NK-92 (cell line): Measurements from ENCODE around the gene ADGRB2.

Source experiments
- DNase-seq: peaks from one replicate; lab custom pipeline; 2025; ENCODE audit not compliant: unreplicated experiment; lab: John Stamatoyannopoulos, UW

ADGRB2 gene, protein sequence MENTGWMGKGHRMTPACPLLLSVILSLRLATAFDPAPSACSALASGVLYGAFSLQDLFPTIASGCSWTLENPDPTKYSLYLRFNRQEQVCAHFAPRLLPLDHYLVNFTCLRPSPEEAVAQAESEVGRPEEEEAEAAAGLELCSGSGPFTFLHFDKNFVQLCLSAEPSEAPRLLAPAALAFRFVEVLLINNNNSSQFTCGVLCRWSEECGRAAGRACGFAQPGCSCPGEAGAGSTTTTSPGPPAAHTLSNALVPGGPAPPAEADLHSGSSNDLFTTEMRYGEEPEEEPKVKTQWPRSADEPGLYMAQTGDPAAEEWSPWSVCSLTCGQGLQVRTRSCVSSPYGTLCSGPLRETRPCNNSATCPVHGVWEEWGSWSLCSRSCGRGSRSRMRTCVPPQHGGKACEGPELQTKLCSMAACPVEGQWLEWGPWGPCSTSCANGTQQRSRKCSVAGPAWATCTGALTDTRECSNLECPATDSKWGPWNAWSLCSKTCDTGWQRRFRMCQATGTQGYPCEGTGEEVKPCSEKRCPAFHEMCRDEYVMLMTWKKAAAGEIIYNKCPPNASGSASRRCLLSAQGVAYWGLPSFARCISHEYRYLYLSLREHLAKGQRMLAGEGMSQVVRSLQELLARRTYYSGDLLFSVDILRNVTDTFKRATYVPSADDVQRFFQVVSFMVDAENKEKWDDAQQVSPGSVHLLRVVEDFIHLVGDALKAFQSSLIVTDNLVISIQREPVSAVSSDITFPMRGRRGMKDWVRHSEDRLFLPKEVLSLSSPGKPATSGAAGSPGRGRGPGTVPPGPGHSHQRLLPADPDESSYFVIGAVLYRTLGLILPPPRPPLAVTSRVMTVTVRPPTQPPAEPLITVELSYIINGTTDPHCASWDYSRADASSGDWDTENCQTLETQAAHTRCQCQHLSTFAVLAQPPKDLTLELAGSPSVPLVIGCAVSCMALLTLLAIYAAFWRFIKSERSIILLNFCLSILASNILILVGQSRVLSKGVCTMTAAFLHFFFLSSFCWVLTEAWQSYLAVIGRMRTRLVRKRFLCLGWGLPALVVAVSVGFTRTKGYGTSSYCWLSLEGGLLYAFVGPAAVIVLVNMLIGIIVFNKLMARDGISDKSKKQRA (N-terminal part only)

DNA sequence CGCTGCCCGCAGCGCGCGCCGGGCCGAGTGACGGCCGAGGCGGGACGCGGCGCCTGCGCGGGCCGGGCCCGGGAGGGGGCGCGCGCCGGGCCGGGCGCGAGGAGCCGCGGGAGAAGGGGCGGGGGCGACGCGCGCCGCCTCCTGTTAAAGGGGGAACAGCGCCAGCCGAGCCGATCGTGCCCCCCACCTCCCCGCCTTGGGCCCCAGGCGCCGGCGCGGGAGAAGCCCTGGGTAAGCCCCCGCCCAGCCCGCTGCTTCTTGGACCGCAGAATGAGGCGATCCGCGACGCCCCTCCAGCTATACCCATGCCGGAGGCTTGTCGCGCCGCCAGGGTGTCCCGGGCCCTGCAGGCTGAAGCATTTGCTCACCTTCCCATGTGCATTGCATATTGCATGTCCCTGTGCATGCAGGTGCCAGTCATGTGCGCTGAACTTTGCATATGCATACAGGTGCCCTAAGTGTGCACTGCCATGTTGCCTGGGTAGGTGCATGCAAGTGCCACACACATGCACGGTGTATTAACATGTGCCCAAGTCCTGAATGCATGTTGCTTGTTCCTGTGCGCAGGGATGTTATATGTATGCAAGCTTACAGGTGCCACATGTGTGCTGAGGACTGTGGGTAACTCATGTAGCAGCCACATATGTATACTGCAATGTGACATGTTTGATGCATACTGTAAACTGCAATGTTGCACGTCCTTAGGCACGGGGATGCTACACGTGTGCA lies at the start of gene ADGRB2:
Gene ADGRB2, minus strand, starts transcription at position 29 of the 729 bp plus-strand sequence. CDS start 7,119 bp downstream, outside the sequence.
- DNase-seq: no peak

DNA sequence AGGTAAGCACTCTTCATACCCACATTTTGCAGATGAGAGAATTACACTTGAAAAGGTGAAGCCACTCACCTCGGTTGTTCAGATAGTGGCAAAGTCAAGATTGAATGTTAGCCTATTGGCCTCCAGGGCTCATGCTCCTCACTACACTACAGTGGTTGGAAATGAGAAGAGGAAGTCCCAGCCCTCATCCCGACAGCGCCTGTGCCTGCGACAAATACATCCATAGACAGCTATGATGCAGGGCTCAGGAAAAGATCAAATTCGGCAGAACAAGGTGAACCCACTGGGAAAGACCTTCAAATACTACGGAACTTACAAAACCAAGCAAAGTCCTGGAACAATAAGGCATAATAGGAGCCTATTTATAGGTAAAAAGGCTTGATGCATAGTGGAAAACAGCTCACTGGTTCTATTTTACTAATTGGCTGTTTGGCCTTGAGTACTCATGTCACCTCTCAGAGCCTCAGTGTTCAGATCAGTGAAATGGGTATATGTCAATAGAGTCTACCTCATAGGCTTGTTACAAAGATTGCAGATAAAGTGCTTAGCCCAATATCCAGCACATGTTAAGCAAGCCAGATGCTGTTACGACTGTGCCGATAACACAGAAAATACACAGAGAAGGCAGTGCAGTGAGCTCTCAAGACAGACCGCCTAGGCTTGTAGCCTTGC lies 48.2 kb upstream of the ADGRB2 start:
- DNase-seq: no peak

DNA sequence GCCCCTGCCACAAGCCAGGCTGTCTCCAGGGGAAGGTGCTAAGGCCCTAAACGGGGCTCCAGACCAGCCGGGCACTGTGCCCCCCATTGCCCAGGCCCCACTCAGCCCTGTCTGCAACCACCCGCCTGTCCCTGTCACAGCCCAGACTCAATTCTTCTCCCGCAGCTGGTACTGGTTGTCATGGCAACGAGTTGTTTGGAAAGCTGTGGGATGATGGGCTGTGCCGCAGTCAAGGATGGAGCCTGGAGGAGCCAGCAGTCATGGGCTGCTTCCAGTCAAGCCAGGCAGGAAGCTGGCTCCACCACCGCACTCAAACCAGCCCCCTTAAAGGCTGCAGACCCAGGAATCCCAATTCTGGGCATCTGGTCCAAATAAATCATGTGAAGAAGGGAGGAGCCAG lies 47.5 kb upstream of the ADGRB2 start:
- no peak for DNase-seq

DNA sequence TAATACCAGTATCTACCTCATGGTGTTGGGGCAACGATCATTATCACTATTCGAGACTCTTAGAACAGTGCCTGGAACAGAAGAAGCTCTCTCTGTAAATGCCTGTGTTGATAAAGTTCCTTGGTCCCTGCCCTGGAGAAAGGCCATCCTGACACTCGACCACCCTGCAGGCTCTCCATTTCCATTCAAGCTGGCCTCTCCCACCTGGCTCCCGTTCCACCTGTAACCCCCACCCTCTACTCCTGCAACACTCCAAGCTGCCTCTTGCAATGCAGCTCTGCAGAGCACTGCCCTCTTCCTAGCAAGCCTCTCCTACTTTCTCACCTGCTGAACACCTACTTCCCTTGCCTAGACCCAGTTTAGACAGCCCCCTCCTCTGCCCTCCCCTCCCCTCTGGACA lies 45.6 kb upstream of the ADGRB2 start:
- DNase-seq: no peak

DNA sequence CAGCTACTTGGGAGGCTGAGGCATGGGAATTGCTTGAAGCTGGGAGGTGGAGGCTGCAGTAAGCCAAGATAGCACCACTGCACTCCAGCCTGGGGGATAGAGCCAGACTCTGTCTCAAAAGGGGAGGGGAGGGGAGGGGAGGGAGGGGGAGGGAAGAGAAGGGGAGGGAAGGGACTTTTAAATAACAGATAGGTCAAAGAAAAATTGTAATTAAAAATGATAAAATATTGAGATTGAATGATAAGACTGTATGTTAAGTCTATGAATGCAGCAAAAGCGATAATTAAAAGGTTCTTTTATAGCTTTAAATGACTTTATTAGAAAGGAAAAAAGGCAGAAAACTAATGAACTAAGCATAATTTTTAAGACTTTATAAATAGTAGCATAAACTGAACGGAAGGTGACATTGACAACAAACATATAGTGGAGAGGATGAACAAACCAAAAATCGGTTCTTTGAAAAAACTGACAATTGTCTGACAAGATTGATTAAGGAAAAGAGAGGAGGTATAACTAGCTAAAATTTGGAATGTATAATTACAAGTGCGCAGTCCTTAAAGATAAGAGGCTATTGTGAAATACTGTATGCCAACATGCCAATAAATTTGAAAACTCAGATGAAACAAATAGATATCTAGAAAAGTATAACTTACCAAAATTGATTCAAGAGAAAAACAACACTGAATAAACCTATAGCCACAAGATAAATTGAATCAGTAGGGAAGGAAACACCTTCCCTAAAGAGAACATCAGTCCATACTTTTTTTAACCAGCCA lies 43.3 kb upstream of the ADGRB2 start:
- no peak for DNase-seq

DNA sequence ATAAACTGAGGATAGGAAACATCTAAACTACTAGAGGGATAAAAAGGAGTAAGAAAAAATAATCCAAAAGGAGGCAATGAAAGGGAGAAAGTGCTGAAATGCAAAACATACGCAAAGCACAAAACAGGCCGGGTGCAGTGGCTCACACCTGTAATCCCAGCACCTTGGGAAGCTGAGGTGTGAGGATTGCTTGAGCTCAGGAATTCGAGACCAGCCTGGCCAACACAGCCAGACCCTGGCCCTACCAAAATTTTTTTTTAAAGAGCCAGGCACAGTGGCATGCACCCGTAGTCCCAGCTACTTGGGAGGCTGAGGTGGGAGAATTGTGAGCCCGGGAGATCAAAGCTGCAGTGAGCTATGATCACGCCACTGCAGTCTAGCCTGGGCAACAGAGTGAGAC lies 41.2 kb upstream of the ADGRB2 start:
- DNase-seq: no peak

DNA sequence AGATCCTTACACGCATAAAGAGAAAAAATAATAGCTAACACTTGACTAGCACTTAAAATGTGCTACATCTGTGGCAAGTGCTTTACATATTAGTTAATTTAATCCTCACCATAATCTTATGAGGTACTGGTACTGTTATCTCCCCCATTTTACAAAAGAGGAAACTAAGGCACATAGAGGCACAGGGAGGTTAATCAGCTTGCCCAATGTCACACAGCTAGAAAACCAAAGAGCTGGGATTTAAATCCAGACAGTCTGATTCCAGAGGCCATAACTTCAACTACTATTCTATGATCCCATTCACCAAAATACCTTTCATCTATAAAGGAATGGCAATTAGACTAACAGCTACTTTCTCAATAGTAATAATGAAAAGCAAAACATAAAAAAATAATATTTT lies 40.0 kb upstream of the ADGRB2 start:
- no peak for DNase-seq

DNA sequence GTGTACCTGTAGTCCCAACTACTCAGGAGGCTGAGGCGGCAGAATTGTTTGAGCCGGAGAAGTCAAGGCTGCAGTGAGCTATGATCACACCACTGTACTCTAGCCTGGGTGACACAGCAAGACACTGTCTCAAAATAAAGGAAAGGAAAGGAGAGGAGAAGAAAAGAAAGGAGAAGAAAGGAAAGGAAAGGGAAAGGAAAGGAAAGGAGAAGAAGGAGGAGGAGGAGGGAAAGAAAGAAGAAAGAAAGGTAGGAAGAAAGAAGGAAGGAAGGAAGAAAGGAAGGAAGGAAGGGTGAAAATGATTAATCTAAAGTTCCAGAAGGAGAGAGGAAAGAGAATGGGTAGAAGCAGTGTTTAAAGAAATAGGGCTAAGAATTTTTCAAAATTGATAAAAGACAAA lies 39.5 kb upstream of the ADGRB2 start:
- DNase-seq: no peak

DNA sequence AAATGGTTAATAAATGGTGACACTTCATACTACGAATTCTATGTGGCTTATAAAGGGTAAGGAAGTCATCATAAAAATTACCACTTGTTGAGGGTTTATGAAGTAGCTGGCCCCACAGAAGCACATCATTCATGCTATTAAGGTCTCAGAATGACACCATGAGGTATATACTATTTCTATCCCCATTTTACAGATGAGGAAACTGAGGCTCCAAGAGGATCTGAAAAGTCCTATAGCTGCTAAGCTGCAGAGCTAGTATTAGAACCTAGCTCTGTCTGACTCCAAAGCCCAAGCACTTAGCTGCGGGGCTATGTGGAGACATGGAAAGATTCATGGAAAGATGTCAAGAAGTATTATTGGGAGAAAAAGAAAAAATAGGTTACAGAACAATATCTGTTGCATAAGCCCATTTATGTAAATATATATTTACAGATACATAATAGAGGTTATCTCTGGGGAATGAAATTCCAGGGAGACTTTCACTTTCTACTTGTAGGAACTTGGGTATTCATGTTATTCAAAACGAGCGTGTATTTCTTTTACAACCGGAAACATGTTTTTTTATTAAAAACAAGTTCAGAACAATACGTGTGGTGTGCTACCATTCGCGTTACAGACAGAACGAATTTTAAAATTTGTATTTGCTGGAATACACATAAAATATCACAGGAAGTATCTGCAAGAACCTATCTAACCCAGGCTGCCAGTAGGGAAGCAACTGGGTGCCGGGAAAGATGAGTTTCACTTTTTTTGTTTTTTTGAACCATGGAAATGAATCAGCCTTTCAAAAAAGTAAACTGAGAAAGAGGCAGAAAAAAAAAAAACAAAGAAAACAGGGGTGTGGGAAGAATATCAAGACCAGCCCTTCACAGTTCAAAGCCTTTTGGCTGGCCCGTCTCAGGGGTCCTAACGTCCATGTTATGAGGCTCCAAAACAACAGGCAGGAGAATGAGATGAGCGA lies 38.3 kb upstream of the ADGRB2 start:
- no peak for DNase-seq

DNA sequence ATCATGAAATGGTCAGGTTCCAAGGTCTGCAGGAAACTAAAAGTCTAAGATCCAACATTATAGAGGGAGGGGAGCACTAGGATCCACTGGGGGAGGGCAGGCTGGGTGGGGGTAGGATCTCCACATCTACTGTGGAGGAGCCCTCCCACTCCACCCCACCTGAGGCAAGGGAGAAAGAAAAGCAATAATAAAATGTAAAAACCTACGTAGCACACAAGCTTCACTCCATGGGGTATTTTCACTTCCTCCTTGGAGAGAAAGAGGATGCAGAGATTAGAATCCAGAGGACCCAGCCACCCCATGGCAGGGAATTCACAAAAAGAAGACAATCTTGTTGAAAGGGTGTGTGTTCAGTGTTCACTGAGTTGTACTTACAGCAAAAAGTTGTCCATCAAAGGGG lies 37.3 kb upstream of the ADGRB2 start:
- DNase-seq: no peak

DNA sequence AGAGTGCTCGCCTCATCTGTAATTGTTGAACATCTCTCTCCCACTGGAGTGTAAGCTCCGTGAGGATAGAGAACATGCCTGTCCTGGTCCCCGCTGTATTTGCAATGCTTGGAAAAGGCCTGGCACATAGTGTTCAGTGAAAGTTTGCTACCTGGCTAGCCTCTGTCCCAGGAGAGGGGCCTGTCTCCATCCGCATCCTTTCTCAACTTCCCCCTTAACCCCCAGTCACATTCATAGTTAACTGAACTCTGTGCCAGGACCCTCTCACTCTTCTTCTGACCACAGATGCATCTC lies 36.5 kb upstream of the ADGRB2 start:
- no peak for DNase-seq

DNA sequence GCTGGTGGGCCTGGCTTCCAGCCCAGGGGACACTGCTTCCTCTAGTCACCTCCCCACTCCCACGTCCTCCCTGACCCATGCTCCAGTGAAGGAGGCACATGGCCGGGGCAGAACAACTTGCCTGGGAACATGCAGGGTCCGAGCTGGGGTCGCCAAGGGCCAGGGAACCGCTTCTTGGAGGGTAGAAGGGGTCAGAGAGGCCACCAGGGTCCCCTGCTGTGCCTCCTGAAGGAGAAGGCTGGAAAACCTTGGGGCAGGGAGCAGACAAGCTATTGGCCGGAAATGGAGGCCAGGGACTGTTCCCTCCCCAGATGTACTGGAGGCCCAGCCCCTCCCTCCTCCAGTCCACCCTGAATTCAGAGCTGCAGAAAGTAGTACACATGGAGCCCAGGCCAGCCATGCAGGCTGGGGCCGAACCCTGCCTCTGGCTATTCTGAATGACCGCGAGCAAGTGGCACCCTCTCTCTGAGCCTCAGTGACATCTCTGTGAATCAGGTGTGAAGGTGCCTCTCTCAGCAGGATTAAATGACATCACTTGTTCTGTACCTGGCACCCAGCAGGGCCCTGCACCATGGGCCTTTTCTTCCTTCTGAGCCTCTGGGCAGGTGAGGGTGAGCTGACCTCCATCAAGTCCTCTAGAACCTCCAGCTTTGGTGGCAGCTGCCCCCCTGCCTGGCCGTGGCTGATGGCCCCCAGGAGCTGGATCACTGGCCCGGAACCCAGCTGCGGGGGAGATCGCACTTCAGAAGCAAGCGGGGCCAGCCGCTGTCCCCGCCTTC lies 35.9 kb upstream of the ADGRB2 start:
- DNase-seq: no peak

DNA sequence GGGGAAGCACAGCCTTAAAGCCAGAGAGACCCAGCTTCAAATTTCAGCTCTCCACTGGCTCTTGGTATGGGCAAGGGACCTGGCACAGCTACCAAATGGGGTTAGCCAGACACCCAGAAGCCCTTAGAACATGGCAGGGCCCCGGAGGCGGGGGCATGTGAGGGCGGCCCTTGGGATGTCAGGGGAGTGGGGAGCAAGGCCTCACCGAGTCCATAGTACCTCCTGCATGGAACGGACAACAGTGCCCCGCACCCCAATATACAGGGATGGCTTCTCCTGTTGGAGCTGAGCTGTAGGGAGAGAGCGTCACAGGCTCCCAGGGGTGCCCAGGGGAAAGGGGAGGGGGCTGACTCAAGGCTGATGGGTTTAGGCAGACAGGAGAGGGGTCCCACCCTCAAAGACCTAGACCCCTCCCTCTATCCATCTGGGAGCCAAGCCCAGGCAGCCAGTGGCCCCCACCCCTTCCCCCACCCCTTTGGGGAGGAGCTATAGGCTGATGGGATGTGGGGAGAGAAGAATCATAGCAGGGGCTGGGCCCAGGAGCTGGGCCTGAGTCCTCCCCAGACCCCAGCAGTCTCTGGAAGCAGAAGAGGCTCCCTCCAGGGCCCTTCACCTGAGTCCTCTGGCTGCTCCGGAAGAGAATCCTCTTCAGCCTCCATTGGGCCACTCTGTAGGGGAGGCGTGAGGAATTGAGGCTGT lies 35.2 kb upstream of the ADGRB2 start:
- DNase-seq: no peak

DNA sequence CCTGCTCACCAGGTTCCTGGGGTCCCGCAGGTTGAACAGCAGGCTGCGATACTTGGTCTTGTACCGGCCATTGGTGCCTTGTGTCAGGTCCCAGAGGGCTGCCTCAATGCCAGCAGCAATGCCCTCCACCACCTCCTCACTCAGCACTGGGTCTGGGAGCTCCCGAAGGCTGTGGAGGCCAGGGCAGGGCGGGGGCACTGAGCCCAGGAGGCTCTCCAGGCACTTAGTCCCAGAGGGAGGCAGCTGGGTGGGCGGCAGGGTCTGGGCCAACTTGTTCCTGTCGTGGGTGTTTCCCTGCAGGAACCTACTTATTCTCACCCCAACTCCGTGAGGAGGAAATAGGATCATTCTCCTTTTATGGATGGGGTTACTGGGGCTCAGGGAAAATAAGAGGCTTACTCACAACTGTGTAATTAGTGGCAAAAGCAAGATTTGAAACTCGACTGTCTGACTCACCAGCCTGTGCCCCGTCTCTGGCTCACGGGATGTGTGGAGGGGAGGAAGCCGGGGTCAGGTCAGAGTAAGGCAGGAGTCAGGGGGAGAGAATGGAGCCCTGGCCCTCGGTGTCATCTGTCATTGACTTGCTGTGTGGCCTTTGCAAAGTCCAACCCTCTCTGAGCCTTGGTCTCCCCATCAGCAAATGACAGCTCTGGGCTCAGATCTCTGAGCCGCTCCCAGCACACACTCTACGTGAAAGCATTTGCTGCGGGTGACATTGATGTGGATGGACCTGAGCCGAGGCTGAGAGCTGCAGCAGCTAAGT lies 34.5 kb upstream of the ADGRB2 start:
- DNase-seq: no peak

DNA sequence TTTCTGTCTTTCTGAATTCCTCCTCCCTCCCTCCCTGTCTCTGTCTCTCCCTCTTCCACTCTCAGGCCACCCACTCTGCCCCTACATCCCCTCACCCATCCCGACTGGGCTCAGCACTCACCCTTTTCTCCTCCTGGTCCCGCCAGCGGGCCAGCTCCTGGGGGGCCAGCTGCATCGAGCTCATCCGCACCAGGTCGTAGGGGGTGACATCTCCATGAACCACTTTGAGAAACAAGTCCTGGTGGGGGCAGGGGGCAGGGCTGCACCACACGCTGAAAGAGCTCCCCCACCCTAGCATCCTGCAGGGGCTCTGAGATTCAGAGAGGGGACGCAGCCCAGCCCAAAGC lies 33.9 kb upstream of the ADGRB2 start:
- DNase-seq: no peak

DNA sequence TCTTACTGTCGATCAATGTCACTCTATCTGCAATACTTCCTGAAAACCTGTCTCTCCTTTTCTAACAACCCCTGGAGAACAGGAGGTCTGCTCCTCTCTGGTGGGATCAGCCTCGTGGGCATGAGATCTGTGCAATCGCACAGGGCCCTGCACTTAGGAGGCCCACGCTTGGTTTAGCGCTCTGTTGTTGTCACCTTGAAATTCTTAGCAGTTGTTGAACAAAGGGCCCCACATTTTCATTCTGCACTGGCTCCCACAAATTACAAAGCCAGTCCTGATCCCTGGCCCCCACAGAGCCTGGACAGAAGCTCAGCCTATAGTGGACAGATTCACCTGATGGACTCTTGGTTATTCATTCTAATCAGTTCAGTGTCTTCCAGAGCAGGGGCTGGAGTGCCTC lies 33.1 kb upstream of the ADGRB2 start:
- no peak for DNase-seq

DNA sequence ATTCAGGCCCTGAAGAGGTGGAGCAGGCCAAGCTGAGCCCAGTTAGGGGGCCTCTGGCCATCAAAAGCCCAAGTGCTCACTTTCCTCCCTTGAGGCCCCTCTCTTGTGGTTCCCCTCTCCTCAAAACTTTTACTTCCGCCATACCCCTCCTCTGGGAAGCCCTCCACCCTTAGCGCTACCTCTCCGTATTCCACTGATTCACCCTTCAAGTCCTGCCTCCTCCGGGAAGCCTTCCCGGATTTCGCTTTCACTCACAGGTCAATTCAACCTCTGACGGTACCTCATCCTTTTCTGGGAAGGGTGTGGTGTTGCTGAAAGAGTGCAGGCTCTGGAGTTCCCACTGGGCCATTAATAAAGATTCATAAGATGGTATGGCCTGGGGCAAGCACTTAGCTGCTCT lies 32.6 kb upstream of the ADGRB2 start:
- no peak for DNase-seq
